Kidney tubule cell (primary cell): ENCODE results near the gene NKAIN2.

Experiments used
- DNase-seq: peaks from one replicate; pipeline ENCODE4 v3.0.0-alpha.2; 2018; ENCODE audit warnings: low spot score

The NKAIN2 gene

DNA sequence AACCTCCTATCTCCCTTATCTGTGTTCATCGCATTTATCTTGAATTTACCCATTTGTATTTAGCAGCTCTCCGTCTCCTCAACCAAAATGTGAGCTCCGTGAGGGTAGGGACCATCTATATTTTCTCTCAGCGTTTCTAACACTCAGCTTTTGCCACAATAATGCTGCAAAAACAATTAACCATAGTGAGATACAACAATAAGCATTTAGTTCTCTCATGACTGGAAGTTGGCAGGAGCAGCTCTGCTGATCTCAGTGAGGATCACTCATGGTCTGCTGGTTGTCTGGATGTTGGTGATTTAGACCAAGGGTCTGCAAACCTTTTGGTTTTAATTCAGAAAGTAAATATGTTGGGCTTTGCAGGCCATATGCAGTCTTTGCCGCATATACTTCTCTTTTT, 763.7 kb downstream of the NKAIN2 start:
- no peak for DNase-seq

DNA sequence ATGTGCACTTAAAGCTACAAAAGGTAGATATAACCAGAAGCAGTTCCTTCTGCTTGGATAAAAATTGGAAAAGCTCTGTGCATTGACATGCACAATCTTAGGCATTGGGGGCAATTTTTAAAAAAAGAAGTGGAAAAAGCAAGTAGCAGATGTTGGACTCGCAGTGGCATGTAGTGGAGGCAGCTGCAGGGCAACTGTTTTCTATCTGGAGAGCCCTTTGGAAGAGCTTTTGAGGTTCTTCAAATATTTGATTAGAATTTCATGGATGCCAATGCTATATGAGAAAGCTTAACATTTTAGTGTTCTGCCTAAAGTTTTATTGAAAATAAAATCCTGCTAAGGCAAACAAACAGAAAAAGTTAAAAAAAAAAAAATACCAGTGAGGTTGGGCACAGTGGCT, 770.3 kb downstream of the NKAIN2 start:
- no peak for DNase-seq

- DNase-seq, result no peak
Measured at GRCh38 chr6:124577734-124578281, 774.1 kb downstream of the NKAIN2 start.

GRCh38 chr6:124590001-124590400, 786.3 kb downstream of the NKAIN2 start:
- DNase-seq, result no peak

GRCh38 chr6:124599656-124600055, 796.0 kb downstream of the NKAIN2 start:
- DNase-seq, result no peak

GRCh38 chr6:124604719-124605118, 801.1 kb downstream of the NKAIN2 start:
- DNase-seq, result no peak

- no peak for DNase-seq
Measured at GRCh38 chr6:124607119-124607627, 803.5 kb downstream of the NKAIN2 start.

- DNase-seq, result no peak
Measured at GRCh38 chr6:124613031-124613430, 809.4 kb downstream of the NKAIN2 start.

DNA sequence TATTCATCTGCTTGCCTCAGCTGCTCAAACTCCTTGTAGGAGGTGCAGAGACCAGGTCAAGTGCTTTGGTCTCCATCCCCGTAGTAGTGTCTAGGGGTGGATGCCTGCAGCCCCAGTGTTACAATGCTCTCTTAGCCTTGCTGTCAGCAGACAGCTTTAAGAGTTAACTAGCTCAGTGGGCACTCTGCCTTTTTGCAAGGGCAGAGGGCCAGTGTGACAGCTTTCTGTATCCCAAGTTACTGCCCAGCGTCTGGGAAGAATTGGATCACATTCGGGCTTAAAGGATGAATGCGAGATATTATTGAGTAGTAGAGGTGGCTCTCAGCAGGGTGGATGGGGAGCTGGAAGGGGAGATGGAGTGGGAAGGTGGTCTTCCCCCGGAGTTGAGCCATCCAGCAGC, 818.7 kb downstream of the NKAIN2 start:
- DNase-seq, result no peak

GRCh38 chr6:124633655-124634054, 830.0 kb downstream of the NKAIN2 start:
- DNase-seq, result no peak

- DNase-seq, result no peak
Measured at GRCh38 chr6:124640432-124640831, 836.8 kb downstream of the NKAIN2 start.

DNA sequence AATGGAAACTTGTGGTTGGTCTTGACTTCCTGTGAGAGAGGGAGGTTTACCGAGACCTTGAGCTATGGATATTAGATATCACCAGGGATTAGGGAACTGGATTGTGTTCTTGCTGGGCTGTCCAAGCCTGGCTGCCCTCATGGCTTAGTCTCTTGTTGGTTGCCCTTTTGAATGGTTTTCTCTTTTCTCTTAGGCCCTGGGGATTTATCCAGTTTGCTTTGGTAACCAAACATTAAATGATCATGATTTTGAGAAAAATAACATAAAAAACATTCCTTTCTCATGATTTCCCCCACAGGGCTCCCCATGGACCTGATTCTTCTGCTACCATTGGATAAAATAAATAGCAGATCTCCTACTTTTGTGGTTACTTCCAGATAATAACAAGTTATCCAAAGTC, 852.2 kb downstream of the NKAIN2 start:
- DNase-seq, result no peak

GRCh38 chr6:124658053-124658452, 854.4 kb downstream of the NKAIN2 start:
- DNase-seq, result no peak

DNA sequence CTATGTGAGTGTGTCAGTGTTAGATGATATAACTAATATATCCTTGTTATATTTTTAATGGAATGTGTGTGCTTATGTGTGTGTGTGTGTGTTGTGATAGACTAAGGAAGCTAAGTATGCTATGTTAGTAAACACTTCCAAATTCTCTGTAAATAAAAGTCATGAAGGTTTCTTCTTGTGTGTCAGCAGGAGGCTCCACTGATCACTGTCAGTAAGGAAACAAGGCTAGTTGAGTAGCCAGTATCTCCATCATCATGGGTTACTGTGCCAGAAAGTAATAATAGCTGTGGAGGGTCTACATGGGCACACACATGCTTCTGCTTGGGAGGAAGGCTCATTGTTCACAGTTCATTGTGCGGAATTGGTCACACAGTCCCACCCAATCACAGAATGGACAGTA, 855.8 kb downstream of the NKAIN2 start:
- DNase-seq, result no peak

DNA sequence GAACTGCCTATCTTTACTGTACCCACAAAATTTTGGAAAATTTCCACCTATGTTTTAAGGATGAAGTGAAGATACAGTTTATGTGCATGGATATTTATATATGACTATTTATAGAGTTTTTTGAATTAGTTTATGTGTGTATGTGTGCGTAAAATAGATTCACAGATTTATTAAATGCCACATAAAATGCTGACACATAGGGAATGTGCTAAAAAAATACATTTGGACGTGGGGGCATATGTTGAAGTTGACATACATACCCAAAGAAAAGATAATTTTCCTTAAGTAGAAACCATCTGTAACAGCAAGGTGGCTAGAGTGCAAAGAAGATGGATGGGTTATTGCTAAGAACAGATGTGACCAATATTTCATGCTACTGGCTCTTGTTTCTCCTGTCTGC, 856.5 kb downstream of the NKAIN2 start:
- DNase-seq, result no peak

DNA sequence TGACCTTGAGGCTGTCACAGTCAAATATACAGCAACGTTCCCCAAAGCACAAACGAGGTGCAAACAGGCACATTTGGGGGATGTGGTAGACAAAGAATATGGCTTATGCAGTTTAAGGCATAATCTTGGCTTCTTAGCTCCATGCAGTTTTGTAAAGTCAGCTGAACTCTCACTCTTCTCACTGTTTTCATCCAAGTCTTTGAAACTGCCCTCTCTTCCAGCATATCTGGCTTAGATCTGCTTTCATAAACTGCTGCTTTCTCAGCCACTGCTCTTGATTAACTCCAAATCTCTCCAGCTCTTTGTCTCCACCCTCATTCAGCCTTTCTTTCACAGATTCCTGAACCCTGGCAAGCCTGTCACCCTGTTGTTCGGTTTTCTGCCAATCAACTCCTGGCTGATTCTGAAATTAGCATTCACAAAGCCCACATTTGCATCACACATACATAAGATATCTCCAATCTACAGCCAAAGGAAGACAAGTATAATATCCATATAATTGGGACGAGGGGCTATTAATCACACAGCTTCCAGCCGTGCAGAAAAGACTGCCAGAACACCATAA, 857.5 kb downstream of the NKAIN2 start:
- DNase-seq, result no peak

GRCh38 chr6:124668028-124668427, 864.4 kb downstream of the NKAIN2 start:
- DNase-seq, result no peak

DNA sequence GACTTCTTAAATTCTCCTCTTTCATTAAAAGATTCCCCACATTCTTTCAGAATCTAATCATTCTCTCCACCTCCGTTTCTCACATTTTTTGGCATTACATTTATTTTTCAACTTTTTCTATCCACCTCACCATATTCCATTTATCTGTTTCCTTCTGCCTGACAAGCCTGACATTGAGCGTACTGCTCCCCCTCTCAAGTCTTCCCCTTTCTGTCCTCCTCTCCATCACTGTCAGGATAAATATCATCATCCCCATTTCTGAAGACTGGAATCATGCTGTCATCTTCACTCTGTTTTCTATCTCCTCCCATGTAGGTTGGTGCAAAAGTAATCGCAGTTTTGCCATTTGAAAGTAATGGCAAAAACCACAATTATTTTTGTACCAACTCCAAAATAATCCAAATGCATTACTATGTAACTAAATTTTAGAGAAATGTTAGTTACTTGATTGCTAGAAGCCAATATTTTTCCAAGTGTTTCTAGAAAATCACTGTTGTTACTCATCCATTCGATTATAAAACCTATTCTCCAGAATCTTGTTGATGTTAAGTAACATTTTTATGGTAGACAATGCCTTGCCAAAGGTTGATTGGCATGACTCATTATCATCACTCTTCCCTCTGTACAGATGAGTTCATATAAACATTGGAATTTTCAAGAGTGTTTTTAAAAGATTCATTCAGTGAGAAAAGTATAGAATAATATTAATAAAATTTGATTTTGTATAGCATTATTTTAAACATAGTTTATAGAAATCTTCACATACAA, 866.2 kb downstream of the NKAIN2 start:
- DNase-seq, result no peak

GRCh38 chr6:124670801-124671200, 867.1 kb downstream of the NKAIN2 start:
- DNase-seq, result no peak

- DNase-seq, result no peak
Measured at GRCh38 chr6:124671324-124671723, 867.7 kb downstream of the NKAIN2 start.

DNA sequence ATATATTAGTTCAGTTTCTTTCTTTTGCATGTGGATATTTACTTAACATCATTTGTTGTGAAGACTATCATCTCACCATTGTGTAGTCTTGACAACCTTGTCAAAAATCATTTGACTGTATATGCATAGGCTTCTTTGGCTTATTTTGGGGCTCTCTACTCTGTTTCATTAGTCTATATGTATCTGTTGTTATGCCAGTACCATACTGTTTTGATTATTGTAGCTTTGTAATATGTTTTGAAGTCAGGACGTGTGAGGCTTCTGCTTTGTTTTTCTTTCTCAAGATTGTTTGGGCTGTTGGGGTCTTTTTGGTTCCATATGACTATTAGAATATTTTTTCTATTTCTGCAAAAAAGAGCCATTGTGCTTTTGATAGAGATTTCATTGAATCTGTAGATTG, 870.4 kb downstream of the NKAIN2 start:
- DNase-seq, result no peak

GRCh38 chr6:124676033-124676432, 872.4 kb downstream of the NKAIN2 start:
- peak; percentile 2 for DNase-seq

GRCh38 chr6:124677874-124678273, 874.2 kb downstream of the NKAIN2 start:
- DNase-seq, result no peak

DNA sequence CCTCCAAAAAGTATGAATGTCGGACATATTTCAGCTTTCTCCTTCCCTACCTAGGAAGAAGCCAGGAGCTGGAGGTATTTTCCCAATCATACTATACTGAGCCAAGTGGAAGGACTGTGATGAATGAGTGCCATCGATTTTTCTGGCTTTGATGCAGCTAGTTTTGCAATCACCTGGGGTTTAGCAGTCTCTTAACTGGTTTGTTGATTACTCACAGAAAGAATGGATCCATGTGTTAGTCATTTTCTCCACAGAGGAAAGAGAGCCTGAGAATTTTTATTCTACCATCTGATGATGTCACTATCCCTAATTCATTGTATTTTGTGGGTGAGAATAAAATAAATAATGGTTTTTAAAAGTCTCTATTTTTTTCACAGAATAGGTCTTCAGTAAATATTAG, 875.7 kb downstream of the NKAIN2 start:
- no peak for DNase-seq
